NCI-H748 (cell line): ENCODE data around the gene MAP3K12.
"Not testable (repeated sequence)": the region's sequence is repeated elsewhere in the genome, so short reads cannot be mapped to it uniquely, and the experiment has no call there.

Experiments
- DNase-seq: peaks from one replicate; lab custom pipeline; 2025; ENCODE audit not compliant: unreplicated experiment; lab: John Stamatoyannopoulos, UW

The MAP3K12 gene, protein sequence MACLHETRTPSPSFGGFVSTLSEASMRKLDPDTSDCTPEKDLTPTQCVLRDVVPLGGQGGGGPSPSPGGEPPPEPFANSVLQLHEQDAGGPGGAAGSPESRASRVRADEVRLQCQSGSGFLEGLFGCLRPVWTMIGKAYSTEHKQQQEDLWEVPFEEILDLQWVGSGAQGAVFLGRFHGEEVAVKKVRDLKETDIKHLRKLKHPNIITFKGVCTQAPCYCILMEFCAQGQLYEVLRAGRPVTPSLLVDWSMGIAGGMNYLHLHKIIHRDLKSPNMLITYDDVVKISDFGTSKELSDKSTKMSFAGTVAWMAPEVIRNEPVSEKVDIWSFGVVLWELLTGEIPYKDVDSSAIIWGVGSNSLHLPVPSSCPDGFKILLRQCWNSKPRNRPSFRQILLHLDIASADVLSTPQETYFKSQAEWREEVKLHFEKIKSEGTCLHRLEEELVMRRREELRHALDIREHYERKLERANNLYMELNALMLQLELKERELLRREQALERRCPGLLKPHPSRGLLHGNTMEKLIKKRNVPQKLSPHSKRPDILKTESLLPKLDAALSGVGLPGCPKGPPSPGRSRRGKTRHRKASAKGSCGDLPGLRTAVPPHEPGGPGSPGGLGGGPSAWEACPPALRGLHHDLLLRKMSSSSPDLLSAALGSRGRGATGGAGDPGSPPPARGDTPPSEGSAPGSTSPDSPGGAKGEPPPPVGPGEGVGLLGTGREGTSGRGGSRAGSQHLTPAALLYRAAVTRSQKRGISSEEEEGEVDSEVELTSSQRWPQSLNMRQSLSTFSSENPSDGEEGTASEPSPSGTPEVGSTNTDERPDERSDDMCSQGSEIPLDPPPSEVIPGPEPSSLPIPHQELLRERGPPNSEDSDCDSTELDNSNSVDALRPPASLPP

DNA sequence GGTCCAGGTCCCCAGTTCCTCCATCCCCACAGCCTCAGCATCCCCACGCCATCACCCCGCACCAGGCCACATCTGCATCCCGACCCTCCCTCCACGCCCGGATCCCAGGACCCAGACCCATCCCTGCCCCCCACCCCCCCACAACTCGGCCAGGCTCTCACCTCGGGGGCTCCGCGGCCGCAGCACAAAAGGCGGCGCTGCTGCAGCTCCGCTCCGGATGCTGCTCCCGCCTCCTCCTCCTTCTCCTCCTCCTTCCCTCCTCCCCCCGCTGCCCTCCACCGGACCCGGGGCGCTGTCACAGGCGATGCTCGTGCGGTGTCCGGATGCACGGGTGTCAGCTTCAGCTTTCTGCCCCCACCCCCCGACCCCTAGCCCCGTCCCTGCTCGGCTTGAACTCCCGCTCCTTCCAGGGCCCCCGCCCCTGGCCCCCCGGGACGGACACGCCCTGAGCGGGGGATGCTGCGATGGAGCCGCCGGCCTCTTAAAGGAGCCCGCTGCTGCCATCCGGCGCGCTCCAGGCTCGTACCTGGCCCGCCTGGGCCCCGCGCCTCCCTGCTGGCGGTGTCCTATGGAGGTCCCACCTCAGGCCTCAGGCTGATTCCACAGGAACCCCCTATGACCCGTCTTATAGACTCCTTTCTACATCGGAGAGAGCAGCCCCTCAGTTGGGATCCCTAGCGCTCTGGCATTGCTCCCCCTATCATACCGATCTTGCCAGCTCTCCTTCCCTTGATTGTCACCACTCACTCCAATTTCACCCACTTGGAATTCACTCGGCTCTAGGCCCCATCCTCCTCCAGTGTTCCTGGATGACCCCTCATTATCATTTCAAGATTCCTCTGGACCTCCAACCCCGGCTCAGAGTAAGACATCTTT lies at the start of gene MAP3K12:
Gene MAP3K12 (minus strand): TSS at position 193 of the 876 bp plus-strand sequence. CDS start 12,067 bp downstream, outside the sequence.
- DNase-seq: peak; percentile 83

DNA sequence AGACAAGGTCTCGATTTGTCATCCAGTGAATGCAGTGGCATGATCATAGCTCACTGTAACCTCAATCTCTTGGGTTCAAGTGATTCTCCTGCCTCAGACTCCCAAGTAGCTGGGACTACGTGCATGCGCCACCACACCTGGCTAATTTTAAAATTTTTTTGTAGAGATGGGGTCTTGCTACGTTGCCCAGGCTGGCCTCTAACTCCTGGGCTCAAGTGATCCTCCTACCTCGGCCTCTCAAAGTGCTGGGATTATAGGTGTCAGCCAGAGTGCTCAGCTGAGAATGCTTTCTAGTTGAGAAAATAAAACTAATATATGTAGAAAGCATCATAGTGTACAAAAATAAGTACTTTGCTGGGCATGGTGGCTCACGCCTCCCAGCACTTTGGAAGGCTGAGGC lies 49.1 kb upstream of the MAP3K12 start:
- not testable (repeated sequence) for DNase-seq

DNA sequence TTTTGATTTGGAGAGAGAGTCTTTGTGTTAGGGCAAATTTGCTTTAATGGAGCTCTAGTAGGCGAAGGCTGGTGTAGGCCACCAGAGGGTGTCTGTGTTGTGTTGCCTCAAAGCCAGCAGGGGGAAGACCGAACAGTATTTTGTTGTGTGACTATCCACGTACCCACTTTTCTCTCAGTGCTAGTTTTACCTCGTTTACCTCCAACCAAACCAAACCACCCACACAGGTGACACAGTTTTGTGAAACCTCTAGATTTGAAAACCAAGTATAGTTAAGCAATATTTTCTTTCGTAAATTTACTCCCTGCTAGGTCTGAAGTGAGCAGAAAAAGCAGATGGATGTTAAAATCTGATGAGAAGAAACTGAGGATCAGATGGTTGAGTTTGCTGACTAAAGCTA lies 44.3 kb upstream of the MAP3K12 start:
- peak; percentile 47 for DNase-seq

DNA sequence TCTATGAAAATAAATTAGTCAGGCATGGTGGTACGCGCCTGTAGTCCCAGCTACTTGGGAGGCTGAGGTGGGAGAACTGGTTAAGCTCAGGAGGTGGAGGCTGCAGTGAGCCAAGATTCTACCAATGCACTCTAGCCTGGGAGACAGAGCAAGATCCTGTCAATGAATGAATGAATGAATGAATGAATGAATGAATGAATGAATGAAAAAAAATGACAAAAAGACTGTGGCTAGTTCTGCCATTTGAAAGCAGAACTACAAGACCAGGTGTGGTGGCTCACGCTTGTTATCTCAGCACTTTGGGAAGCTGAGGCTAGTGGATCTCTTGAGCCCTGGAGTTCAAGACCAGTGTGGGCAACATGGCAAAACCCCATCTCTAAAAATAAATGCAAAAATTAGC lies 40.3 kb upstream of the MAP3K12 start:
- DNase-seq: no peak

DNA sequence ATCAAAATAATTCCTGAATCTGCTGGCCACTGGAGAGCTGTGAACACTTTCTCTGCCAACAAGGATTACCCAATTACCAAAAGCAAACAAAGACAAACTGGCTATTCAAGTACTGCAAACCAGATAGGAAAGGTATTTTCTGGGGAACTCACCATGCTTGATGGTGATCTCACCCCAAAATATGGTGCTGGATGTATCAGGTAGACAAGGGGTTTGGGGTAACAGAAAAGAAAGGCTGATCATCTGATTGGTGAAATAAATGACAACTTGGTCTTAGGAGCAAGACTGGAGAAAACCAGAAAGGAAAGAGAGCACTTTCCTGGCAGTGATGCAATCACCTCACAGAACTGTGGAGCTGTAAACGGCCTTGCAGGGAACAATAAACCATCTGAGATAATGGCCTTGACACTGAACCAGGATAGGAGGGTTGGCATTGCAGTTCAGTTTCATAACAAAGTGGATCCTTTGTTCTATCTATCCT lies 39.0 kb upstream of the MAP3K12 start:
- peak; percentile 67 for DNase-seq

DNA sequence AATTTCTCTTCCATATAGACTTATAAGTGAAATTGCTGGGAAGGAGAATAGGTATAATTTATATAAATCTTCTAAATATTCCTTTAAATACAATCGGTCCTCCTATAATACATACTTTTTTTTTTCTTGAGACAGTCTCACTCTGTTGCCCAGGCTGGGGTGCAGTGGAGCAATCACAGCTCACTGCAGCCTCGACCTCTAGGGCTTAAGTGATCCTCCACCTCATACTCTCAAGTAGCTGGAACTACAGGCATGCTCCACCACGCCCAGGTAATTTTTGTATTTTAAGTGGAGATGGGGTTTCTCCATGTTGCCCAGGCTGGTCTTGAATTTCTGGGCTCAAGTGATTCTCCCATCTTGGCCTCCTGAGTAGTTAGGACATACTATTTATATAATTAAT lies 37.7 kb upstream of the MAP3K12 start:
- no peak for DNase-seq

DNA sequence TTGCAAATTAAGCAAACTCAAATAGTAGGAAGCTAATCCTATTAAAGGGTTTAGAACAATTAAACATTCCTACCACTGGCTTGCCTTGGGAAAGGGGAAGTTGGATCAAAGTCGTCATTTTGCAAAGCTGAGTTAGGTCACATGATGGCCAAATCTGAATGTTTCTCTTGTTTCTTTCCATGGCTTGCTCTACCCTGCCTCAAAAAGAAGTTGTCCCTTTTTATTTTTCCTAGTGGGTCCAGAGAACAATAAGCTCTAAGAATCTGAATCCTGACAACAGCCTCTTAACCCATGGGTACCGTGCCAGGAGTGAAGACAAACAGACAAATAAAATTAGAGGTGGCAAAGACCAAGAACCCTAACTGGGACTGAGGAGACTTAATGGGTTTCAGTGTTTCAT lies 34.2 kb upstream of the MAP3K12 start:
- no peak for DNase-seq

DNA sequence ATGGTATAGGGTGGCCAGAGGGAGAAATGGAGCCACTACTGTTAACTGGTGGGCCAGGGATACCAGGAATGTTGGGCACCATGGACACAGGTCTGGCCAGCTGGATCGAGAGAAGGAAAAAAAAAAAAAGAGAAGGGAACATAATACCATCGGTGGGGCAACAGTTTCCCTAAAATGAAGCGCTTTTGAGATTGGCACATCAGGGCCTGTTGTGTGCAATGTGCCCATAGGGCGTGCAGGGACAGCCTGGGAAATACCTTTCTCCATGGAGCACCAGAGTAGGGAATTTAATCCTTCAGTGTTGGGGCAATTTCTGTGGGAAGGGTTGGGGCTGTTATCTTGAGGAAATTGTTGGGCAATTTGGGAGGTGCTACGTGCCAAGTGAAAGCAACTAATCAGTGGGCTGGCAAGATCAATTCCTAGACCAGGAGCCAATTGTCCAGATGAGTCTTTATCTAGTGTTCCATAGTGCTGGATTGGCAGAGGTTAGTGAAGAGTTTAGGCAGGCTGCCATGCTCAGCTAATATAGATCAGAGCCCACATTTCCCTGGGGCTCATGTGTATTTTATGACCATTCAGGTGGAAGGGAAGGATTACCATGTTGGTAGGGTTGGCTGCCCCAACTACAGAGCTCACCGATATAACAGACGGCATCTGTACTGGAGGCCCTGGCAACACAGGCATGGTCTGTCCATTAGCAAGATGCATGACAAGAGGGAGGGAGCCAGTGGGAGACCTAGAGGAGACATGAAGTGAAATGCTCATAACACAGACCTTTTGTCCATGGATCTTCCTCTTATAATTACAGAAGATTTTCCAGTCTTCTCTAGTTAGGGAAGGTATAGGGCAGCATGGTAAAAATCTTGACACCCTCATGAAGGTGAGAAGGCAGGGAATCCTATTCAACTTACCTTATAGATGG lies 33.5 kb upstream of the MAP3K12 start:
- no peak for DNase-seq

DNA sequence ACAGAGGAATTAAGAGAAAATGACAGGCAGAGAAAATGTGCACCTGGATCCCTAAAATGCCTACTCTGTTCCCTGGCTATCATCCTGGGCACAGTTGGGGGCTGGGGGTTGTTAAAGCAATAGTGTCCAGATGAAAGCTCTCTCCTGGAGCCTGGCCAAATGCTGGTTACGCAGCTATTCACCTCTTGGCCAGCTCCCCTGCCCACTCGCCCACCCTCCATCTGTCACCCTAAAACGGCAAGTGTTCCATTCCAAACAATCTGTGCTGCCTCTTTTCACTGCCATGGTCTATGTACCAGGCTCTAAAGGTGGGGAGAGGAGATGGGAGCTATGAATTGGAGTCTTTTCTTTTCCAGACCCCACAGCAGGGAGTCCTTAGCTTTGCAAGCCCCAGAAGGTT lies 32.8 kb upstream of the MAP3K12 start:
- peak; percentile 3 for DNase-seq

DNA sequence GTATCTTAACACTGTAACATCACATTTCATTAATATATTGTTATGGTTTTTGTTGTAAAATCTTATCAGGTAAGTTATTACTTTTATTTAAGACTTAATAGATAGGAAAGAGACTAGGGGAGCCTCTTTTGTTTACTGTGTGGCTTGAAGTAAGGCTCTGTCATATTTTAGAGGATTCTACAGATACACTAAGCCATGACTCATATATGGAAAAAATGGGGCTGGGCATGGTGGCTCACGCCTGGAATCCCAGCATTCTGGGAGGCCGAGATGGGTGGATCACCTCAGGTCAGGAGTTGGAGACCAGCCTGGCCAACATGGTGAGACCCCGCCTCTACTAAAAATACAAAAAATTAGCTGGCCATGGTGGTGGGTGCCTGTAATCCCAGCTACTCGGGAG lies 31.7 kb upstream of the MAP3K12 start:
- no peak for DNase-seq

DNA sequence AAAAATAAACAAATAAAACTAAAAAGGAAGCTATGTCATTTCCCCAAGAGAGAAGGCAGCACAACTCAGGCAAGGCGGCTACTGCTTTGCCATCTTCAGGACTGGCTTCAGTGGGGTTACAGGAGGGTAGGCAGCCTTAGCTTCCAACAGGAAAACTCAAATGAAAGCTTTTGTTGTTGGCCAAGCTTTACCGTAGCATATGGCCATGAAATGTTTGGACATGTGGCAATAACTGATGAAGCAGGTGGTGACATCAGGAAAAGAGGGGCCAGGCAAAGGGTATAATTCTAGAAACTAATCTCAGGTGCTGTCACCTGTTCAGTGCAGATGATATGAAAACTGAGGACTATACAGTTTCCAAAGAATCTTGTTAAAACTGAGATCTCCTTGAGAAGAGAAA lies 30.8 kb upstream of the MAP3K12 start:
- DNase-seq: no peak

DNA sequence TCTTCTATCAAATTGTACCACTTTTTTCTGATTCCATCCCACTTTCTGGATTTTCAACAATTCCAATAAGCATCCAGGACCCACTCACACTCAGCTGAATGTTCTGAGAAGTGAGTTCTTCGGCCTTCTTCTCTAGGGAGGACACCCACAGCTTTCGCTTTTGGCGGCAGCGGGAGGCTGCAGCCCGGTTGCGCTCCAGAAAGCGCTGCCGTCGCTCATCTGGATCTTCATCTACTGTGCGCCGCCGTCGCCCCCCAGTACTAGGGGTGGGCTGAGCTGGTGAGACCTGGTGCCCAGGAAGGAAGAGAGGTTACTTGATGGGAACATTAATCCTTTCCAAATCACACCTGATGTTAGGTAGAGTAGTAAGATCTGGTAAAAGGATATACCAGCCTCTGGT lies 25.2 kb upstream of the MAP3K12 start:
- DNase-seq: no peak

DNA sequence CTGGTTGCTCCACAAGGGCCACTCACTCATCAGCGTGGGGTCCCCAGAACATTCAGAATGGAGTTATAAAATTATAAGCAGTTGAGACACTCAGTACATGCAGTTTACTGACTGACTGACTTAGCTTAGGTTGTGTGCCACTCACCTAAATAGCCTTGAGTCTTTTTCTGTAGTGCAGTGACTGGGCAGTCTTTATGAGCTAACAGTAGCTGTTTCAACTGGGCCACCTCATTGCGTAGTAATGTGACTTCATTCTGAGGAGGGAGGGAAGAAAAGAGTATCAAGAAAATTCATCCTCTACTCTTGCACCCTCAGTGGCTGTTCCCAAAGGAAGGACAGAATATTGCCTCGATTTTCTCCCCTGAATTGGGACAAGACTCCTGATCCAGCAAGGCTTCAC lies 23.9 kb upstream of the MAP3K12 start:
- no peak for DNase-seq

DNA sequence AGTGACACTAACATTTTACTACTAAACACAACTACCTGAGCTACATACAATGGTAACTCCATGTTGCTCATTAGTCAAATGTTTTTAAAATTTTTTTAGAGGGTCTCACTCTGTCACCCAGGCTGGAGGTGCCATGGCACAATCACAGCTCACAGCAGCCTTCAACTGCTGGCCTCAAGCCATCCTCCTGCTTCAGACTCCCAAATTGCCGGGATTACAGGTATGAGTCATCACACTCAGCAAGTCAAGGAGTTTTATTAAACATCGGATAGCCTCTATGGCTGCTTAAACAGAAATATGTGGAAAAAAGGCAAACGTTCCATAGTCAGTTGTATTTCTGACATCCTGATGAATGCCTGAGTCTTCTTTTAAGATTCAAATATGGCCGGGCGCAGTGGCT lies 19.1 kb upstream of the MAP3K12 start:
- DNase-seq: no peak

DNA sequence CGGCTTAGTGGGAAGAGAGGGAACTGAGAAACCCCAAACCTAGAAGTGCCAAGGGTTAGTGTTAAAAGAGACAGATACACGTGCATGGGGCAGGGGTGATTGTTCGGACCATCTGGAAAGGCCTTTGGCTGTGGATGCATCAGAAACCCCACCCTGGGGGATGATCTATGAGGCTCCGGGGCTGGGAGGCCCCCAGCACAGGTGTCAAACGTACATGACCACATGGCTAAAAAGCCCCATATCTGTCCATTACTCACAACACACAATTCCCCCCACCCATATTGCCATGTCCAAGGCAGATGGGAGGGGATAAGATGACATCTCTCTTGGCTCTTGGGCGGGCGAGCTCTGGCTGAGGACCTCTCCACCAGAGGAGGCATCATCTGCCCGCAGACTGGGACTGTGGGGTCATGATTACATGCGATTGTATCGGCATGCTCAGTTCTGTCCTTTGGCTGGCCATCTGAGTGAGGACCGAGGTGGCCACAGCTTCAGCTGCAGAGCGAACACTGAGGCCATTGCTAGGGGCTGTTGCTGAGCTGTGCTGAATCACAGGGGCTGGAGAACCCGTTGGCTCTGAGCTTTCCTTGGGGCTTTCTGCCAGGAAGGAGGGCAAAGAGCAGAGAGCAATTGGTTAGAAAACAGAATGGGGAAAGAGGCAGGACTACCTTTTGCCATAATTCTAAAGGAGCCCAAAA lies 17.6 kb upstream of the MAP3K12 start:
- no peak for DNase-seq

DNA sequence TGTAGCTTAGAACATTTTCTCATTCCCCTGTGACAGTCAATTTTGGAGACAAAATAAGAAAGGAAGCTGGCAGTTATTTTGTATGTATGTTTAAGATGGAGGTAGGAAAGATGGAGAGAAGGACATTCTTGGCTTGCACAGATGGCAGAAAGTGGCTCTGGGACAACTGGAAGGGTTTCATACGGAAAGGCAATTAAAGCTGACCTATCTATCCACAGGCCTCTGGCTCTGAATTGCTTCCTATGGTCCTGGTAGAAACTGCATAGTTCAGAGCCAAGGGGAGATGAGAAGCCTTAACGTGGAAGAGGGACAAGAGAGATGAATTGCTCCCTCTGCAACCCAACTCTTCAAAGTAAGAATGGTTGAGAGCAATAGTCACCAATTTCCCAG lies 16.0 kb upstream of the MAP3K12 start:
- no peak for DNase-seq

DNA sequence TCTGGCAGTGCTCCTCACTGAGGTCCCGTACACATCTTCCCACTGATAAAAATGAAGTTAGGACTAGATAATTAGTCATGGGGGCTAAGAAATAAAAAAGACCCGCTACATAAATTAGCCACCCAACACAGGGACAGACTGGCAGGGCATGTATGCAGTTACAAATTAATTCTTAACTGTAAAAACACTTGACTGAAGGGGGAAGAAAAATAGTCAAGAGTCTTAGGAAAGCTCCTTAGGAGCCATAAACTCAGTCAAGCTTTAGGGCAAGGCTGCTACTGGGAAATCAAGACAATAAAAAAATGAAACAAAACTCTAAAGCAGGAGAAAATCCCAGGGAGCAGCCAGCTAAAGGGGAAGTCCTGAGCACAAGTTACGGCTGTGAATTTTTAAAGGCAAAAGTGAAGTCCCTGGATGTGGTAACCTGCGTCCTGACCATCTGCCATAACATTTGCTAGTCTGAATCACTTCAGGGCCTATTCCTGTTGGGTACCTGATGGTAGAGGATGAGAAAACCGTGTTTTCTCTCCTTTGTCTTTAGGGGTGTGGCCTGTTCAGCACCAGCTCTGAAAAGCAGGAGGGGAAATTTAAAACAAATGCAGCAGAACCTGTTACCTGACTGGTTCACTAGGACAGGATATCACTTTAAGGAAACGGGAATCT lies 15.5 kb upstream of the MAP3K12 start:
- DNase-seq: no peak

DNA sequence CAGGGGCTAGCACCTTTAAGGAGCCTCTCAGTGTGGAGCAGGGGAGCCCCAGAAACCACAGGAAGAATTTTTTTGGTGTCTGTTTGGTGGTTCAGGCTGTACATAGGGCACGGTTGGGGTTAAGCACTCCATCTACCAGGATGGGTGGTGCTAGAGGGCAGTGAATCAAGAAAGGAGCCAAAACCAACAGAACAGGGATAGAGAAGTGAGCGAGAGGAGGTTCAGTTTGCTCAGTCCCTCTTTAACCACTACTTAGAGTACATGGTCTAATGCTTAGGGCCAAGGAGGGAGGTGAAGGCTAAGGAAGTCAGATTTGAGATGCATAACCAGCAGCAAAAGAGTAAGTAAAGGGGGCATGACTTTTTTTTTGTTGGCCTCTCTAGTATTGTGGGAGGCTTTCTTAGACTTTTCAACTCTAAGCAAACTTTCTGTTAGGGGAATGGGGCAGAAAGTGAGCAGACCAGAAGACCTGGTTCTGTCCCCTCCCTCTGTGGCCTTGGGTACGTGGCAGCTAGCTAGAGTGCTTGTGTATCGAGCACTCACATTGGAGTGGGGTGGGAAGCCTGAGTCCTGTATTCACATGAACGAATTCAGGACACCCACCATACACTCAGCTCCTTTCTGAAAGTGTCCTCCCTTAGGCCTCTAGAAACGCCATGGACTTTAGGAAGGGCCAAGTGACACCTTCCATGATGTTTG lies 14.6 kb upstream of the MAP3K12 start:
- DNase-seq: no peak
